ENCODE data around the gene SSX2IP.

- TF ChIP-seq POLR2AphosphoS5 (IDR thresholded peaks at IDR 0.05) (peak; percentile 72), CTCF (IDR thresholded peaks at IDR 0.05) (no peak)
Observed at GRCh38 chr1:84619383-84620102, 70.7 kb downstream of the SSX2IP start.

Measured in prostate gland (tissue), 2 donors.